Measurements from ENCODE around the gene CRIP1.

The CRIP1 gene

DNA sequence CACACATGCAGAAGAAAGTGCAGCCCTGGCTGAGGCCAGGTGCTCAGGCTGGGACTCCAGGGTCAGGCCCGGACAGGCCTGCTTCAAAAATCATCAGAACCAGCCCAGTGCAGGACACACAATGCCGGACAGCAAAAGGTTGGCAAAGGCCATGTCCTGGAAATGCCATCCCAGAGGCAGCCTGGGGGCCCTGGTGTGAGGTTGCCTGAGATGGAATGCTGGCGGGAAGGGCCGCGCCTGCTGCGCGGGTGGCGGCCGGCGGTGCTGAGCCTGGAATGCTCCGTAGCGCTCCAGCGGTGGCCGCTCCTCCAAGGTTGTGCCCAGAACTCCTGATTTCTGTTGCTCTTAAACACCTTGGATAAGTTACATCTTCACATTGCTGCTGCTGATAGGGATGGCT, 33.7 kb upstream of the CRIP1 start:
- no peak for DNase-seq

DNA sequence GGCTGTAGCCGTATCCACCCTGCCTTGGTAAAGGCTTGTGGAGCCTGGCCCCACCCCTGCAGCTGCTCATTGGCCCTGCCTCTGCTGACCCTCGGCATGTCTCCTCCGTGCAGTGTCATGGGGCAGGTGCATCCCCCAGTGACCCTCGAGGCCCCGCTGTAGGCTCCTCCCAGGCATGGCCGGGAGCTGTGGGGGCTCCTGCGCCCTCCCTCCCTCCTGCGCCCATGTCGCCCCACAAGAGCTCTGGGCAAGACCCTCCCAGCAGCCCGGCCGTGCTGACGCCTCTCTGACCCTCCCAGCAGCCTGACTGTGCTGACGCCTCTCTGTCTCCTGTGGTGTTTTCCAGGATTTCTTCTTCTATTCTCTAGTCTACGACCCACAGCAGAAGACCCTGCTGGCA, 32.8 kb upstream of the CRIP1 start:
- no peak for DNase-seq

DNA sequence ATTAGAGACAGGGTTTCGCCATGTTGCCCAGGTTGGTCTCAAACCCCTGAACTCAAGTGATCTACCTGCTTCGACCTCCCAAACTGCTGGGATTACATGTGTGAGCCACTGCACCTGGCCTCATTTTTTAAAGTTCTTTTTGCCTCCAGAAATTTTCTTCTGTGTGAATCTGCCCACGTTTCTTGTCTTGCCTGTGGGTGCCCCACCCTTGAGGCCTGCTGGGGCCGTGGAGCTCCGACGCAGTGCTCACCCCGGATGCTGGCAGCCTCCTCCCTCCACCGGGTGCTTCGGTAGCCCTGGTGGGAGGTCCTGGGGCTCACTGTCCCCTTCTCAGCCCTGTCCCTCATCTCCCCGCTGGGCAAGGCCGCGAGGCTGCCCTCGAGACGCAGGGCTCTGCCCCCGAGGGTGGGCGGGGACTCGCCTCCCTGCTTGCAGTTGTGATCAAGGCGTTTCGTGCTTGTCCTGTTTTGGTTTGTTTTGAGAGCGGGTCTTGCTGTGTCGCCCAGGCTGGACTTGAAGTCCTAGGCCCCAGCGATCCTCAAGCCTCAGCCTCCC, 31.5 kb upstream of the CRIP1 start:
- DNase-seq: no peak

DNA sequence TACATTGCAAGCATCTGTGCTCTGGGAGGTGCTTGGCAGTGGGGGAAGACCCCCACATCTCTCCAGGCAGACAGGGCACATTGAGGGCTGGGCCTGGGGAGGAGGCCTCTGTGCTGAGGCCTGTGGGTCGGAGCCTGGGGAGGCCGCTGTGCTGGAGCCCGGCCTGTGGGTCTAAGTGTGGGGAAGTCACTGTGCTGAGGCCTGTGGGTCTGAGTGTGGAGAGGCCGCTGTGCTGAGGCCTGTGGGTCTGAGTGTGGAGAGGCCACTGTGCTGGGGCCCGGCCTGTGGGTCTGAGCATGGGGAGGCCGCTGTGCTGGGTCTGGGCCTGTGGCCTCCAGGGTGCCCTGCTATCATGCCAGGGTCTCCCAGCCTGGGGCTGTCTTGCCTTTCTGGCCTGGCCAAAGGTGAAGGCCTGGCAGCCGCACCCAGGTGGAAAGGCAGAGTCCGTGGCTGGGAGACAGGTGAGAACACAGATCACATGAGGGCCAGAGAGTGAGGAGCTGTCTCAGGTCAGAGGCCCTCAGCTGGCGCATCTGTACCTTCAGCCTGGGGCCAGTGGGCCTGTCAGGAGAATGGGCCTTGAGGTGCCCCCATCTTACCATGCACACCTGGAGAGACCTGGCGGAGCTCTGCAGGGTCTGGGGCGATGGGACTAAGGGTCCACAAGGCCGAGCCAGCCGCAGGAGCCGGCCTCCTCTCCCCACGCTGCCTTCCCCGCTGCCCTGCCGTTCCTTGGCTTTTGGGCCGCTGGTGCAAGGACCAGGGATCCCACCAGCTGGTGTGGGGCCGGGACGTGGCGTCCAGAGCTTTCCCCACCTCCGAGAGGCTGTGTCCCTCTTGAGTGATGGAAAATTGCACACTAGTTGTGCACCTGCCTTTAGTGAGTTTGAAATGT, 30.7 kb upstream of the CRIP1 start:
- no peak for DNase-seq

DNA sequence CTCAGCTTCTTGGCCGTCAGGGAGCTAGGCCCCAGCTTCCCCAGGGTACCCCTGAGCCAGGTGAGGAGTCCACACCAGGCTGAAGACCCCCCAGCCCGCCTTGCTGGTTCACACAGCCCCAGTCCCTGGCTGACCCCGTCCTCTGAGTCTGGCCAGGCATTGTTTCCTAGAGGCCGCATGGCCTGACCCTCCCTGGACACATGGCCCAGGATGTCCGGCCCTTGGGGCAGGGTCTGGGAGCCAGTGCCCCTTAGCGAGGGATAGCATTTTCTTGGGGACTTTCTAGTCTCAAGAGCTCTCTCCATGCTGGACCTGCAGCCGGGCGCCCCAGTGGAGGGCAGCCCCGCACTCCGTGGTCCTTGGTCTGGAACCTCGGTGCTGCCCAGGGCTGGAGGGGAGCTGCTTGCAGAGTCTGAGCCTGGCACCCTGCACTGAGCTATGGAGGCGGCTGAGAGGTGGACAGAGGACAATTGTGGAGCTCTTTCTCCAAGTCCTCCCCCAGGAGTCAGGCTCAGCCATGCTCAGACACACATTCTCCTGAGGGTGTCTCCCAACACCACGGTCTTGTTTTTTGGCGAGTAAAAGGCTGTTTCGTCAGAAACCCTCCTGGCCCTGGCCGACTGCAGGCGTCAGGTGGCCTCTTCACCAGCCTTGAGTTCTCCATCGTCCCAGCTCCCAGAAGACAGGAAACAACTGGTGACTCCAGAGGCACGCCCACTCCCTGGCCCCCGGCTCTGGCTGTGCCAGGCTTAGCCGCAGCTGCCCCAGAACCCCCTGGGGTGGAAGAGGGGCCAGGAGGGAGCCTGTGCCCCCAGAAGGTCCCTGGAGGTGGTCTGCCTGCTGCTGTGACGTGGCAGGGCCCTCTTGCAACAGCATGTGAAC, 29.7 kb upstream of the CRIP1 start:
- DNase-seq: no peak

DNA sequence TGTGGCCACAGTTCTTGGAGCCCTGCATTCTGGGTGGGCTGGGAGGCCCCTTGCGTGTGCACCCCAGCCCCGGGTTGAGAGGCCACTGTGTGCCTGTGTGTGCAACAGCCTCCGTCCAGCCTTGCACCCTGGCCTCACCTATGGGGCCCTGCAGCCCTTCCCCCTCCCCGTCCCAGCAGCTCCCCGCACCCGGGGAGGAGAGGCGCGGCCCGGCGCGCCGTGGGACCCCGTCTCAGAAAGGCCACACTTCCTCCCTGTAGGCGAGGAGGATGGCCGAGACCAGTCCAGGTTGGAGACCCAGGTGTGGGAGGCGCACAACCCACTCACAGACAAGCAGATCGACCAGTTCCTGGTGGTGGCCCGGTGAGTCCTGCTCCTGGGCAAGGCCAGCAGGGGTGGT, 28.7 kb upstream of the CRIP1 start:
- no peak for DNase-seq

DNA sequence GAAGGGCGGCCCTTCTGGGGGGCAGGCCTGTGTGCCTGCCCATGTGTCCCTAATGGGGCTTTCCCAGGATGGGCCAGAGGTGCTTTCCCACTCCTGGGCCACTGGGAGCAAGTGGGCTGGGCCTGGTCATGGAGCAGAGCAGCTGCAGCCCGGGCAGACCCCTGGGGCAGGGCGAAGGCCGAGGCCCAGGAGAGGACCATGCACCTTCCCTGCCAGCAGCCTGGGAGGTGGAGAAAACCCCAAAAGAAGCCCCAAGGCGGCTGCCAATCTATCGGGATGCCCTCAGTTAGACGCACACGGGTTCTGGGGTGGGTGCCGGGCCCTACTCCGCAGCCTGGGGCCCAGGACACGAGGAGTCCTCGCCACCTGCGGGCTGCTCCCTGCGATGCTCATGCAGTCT, 28.1 kb upstream of the CRIP1 start:
- no peak for DNase-seq

DNA sequence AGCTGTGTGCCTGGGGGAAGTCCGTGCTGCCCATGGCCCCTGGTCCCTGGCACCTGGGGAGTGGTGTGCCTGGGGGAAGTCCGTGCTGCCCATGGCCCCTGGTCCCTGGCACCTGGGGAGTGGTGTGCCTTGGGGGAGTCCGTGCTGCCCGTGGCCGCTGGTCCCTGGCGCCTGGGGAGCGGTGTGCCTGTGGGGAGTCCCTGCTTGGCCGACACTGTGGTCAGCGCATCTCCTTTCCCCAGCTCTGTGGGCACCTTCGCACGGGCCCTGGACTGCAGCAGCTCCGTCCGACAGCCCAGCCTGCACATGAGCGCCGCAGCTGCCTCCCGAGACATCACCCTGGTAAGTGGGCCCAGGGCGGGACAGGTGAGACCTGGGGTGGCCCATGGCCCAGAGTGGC, 26.6 kb upstream of the CRIP1 start:
- no peak for DNase-seq

DNA sequence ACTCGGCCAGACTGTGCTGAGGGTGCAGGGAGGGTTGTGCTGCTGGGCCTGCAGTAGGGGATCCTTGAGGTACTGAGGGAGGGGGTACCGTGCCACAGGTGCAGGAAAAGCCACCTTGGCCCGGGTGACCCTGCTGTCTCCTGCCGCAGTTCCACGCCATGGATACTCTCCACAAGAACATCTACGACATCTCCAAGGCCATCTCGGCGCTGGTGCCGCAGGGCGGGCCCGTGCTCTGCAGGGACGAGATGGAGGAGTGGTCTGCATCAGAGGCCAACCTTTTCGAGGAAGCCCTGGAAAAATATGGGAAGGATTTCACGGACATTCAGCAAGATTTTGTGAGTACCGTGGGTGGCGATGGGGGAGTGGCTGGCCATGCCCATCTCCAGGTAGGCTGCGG, 26.1 kb upstream of the CRIP1 start:
- DNase-seq: no peak

DNA sequence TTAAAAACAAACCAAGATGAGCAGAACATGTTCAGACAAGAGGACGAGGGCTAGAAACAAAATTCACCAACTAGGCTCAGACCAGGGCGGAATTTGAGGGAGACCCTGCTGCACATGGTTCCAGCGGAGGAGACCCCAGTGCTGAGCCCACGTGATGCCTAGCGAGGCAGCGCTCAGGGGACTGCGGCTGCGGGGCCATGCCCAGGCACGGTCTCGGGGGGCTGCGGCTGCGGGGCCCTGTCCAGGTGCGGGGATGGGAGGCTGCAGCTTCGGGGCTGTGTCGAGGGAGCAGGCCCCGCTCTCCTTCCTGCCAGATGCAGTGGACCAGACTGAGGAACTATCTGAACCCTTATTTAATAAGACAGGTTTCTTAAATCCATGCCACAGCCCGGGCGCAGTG, 24.8 kb upstream of the CRIP1 start:
- DNase-seq: no peak

DNA sequence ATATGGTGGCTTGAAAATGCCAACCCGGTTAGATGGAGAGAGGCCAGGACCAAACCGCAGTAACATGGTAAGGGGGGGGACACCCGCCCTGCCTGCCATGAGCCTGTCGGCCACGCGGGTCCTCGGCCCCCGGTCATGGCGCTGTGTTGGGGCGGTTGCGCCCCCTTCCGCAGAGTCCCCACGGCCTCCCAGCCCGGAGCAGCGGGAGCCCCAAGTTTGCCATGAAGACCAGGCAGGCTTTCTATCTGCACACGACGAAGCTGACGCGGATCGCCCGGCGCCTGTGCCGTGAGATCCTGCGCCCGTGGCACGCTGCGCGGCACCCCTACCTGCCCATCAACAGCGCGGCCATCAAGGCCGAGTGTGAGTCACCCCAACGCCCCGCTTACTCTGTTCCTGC, 22.2 kb upstream of the CRIP1 start:
- DNase-seq: no peak

DNA sequence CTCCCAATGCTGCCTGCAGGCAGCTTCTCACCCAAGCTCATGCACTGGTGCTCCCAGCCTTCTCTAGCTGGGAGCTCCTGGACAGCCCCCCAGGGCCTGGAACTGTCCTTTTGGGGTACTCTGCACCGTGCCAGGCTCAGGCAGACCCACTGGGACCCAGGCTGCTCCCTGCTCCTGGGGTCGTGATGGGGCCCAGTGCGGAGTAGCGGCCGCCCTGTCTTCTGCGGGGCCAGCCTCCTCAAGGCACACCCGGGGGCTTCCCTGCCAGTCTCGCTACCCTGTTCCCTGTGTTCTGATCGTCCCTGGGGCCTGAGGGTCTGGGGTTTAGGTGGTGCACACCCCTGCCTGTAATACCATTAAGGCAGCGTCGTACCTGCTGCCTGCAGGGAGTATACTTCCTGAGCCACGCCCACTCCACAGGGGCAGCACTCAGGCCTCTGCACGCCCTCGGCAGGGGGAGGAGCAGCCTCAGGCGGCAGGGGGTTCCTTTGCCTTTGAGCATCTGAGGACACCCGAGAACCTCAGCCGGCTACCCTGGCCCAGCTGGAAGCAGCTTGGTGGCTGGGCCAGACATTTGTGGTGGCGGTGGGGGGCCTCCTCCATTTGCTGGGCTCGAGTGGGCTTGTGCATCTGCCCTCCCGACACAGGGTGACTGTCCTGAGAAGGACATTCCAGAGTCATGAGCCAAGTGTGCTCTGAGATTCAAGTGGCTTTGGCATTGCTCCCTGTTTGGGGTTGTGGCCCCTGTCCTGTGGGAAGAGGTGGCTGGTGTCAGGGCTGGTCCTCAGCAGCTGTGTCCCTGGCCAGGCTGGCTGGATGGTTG, 21.3 kb upstream of the CRIP1 start:
- no peak for DNase-seq

DNA sequence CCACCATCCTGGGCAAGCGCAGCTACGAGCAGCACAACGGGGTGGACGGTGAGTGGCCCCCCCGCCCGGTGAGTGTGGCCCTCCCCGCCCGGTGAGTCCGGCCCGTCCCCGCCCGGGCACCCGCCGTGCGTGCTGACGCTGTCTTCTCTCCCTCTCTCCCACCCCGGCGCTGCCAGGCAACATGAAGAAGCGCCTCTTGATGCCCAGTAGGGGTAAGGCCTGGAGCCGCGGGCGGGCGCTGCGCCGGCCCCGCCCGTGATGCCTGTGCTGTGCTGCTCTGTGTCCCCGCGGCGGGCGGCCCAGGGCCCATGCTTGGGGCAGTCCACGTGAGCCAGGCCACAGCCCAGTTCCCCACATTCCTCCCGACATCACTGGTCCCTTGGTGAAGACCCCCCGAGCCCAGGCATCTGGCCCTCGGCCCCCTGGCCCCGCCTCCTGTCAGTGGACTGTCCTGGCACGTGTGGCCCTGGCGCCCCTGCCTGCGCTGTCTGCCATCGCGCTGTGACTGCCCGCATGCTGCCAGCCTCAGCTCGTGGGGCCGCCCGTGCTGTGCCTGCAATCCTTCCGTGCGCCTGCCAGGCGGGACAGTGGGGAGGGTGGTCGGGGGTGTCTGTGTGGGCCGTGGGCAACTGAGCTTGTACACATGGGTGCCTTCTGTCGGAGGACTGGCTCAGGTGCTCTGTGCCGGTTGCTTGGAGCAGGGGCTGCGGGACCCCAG, 20.0 kb upstream of the CRIP1 start:
- DNase-seq: no peak

DNA sequence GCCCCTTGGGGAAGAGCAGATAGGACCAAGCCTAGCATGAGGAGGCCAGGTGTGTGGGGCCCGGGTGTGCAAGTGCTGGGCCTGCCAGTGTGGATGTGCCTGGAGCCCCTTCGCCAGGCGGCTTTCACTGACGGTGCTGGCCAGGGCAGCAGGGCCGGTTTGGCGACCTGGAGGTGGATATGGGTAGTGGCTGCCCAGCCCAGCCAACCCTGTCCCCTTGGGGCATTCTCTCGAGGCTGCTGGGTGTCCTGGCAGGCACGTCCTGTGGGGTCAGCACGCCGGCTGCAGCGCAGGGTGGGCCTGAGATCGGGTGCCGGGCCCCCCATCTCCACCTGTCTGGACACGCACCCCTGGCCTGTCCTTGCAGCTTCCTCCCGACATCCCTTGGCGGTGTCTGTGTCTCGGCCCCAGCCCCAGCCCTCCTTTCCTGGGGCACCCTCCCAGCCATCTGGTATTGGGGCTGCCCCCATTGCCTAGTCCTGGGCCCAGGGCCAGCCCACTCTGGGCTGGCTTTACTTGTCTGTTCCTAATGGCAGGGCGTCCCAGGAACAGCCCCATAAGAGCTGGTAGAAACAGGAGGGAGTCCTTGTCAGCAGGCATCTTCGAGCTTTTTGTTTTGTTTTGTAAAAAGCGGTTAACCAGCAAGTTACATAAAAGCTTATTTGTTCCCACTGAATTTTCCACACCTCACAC, 19.3 kb upstream of the CRIP1 start:
- DNase-seq: no peak

DNA sequence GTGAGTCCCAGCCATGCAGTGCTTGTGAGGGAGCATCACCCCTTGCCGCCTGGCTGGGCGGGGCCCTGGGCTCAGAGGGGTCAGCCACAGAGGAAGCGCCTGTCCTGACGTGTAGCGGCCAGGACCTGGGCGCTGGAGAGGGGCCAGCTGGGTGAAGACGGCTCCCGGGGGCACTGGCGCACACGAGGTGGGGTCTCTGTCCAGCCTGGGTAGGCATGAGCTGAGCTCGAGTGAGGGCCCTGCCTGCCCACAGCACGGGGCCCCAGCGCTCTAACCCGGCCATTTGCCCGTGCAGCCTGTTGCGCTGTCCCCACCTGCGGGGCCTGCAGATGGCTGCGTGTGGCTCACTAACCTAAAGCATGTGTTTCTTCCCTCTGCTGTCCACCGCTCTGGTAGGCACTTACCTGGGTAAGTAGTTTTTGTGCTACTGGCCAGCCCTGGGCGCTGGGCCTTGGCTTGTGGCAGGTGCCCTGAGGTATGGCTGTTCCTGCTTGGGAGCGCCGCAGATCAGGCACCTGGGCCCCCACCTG, 18.7 kb upstream of the CRIP1 start:
- DNase-seq: no peak

DNA sequence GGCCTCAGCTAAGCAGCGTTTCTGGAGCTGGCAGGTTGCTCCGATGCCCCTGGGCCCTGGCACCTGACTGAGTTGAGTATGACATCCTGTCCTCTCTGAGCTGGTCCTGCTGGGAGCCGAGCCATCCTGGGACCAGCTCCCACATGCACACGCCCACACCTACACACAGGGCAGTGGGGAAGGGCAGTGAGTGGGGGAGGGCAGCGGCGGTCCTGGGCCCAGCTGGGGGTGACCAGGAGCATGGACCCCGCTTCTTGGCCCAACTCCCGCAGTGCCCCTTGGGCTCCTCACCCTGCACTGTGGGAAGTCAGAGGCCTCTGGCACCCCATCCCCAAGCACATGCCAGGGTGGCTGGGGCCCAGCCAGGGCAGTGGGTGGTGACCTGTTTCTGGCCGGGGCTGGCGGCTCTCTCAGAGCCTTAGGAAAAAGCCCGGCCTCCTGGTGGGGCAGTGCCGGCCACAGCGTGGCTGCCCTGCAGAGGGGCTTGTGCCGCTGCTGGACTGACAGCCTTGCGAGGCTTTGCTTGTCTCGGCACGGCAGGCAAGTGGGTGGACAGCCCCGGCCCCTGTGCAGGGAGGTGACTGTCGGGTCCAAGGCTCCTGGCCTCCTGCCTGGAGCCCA, 18.0 kb upstream of the CRIP1 start:
- no peak for DNase-seq

DNA sequence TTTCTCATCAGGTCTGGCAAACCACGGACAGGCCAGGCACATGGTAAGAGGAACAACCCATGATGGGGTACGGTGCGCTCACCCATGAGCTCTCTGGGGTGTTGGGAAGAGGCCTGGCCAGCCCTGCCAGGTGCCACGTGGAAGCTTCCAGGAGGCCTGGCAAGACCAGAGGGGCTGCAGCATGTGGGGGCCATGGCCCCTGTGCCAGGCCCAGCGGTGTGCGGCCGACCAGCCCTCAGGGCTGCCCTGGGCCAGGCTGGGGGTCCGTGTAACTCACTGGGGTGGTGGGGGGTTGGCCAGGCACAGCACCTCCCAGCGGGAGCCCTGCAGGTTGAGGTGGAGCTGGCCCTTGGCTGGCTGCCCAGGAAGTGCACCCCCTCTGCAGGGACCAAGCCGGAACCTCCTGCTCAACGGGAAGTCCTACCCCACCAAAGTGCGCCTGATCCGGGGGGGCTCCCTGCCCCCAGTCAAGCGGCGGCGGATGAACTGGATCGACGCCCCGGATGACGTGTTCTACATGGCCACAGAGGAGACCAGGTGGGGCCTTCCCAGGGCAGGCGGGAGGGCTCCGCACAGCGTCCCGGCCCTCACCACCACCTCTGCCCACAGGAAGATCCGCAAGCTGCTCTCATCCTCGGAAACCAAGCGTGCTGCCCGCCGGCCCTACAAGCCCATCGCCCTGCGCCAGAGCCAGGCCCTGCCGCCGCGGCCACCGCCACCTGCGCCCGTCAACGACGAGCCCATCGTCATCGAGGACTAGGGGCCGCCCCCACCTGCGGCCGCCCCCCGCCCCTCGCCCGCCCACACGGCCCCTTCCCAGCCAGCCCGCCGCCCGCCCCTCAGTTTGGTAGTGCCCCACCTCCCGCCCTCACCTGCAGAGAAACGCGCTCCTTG, 17.0 kb upstream of the CRIP1 start:
- no peak for DNase-seq

DNA sequence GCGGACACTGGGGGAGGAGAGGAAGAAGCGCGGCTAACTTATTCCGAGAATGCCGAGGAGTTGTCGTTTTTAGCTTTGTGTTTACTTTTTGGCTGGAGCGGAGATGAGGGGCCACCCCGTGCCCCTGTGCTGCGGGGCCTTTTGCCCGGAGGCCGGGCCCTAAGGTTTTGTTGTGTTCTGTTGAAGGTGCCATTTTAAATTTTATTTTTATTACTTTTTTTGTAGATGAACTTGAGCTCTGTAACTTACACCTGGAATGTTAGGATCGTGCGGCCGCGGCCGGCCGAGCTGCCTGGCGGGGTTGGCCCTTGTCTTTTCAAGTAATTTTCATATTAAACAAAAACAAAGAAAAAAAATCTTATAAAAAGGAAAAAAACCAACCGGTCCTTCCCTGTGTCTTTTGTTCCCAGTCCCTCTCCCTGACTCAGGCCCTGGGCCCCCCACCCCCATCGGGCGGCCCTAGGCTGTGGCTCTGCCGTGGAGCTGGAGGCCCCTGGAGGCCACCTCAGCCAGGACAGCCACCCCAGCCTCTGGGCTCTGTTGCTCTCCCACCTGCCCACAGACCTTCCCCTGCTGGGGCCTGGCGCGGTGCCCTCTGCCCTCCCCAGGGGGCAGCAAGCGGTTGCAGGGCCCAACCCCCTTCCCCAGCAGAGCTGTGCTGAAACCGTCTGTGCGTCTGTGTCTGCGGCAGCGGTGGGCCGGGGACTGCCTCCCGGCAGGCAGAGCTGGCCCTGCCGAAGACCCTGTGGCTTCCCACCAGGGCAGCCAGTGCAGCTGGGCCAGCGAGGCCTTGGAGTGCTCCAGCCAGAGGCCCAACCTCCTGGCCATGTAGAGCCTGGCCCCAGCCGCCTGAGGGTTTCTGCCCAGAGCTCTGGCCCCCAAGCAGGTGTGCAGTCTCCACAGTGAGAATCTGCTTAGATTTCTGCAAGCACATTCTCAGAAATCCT, 16.1 kb upstream of the CRIP1 start:
- DNase-seq: no peak

Data from stimulated activated CD4-positive, alpha-beta T cell treated with anti-CD3 and anti-CD28 coated beads, Interleukin-1b, Interleukin-23, amount 100 ng/mL, for 48 hours (primary cell).